NT2/D1 (cell line): ENCODE results near the gene N4BP2.
"Not testable (repeated sequence)": the region's sequence is repeated elsewhere in the genome, so short reads cannot be mapped to it uniquely, and the experiment has no call there.

Experiments
- DNase-seq: peaks from one replicate; pipeline ENCODE4 v3.0.0-alpha.2; 2011; ENCODE audit warnings: low read depth, low spot score
- H3K27me3 ChIP-seq: 2 replicates; pipeline ENCODE4 v1.6.0; 2011; ENCODE audit warnings: mild to moderate bottlenecking; ENCODE audit not compliant: insufficient read length, insufficient read depth
- H3K36me3 ChIP-seq: 2 replicates; pipeline ENCODE4 v1.6.1; 2011; ENCODE audit warnings: mild to moderate bottlenecking, low read length, mixed read lengths; ENCODE audit not compliant: insufficient read depth, insufficient read length
- H3K4me1 ChIP-seq: 2 replicates; pipeline ENCODE4 v1.5.1; 2011; ENCODE audit not compliant: insufficient read depth, insufficient read length
- H3K4me3 ChIP-seq: 2 replicates; pipeline ENCODE4 v1.5.1; 2011; ENCODE audit warnings: low read depth; ENCODE audit not compliant: insufficient read length
- H3K9ac ChIP-seq: 2 replicates; pipeline ENCODE4 v1.6.0; 2011; ENCODE audit warnings: low read depth; ENCODE audit not compliant: insufficient read length
- H3K9me3 ChIP-seq: 2 replicates; pipeline ENCODE4 v1.5.1; 2011; ENCODE audit warnings: mild to moderate bottlenecking, low read length; ENCODE audit not compliant: insufficient read depth
- SUZ12 ChIP-seq: IDR thresholded peaks from 2 replicates; pipeline ENCODE4 v1.6.1; 2011; ENCODE audit not compliant: insufficient read length, insufficient read depth; ENCODE audit errors: extremely low read depth
- YY1 ChIP-seq: IDR thresholded peaks from 2 replicates; pipeline ENCODE4 v1.6.1; 2011; ENCODE audit not compliant: insufficient read length, insufficient read depth
- ZNF274 ChIP-seq: IDR thresholded peaks from 2 replicates; pipeline ENCODE4 v1.6.1; 2011; ENCODE audit warnings: mild to moderate bottlenecking, low read depth, low read length

N4BP2 gene

DNA sequence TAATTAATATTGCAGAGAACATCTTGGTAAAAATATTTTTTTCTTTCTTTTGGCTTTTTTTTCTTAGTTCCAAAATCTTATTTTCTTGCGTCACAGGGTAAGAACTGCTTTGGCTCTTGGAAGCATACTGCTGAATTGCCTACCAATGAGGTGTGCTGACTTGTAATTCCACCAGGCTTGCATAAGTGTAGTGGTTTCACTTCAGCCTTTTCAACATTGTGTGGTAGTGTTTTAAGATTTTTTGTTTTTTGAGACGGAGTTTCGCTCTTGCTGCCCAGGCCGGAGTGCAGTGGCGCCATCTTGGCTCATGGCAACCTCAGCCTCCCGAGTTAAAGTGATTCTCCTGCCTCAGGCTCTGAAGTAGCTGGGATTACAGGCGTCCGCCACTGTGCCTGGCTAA lies 42.4 kb downstream of the N4BP2 start:
- Histone ChIP-seq H3K4me1 (no peaks in the 10 kb centered on the region), H3K36me3 (peaks cover 14% of the 10 kb centered on the region), H3K4me3 (no peak overlapping the region), H3K27me3 (no peaks in the 10 kb centered on the region), H3K9me3 (no peaks in the 10 kb centered on the region), H3K9ac (no peak overlapping the region)
- DNase-seq, result no peak
- TF ChIP-seq YY1 (no peak), SUZ12 (no peak), ZNF274 (no peak)

DNA sequence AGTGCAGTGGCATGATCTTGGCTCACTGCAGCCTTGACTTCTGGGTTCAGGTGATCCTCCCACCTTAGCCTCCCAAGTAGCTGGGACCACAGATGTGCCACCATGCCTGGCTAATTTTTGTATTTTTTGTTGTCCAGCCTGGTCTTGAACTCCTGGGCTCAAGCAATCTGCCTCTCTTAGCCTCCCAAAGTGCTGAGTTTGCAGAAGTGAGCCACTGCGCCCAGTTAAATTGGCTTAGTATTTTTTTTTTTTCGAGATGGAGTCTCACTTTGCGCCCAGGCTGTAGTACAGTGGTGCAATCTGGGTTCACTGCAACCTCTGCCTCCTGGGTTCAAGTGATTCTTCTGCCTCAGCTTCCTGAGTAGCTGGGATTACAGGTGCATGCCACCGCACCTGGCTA lies 50.5 kb downstream of the N4BP2 start:
- not testable (repeated sequence) for DNase-seq, H3K9ac ChIP-seq, H3K9me3 ChIP-seq, H3K4me1 ChIP-seq, H3K4me3 ChIP-seq, H3K27me3 ChIP-seq
- H3K36me3 ChIP-seq, result peaks cover 14% of the 10 kb centered on the region

DNA sequence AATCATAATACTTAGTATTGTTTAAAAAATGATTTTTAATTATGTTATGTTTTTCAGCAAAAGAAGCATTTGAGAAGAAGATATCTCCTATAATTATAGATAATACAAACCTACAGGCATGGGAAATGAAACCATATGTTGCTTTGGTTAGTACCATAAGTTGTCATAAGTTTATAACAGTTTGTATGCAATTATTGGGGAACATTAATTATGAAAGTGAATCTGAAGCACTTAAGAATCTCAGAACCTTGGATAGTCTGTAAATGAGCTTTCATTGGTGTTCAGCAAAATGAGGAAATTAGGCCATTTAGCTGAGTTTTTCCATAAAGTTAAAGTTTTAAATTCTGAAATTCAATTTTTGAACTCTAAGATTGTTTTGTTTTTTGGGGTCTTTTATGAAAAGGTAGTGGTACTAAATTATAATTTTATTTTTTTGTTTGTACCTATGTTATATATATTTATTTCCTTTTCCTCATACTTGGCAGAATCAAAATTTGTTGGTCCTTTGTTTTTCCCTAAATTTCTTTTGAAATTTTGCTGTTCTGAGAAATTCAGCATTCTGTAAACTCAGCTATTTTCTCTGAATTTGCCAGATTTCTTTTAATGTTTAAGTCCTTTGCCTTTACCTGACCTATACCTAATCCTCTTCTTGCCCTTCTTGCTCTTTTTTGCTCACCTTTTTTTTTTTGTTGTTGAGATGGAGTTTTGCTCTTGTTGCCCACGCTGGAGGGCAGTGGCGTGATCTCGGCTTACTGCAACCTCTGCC lies 55.6 kb downstream of the N4BP2 start:
- no peak overlapping the region for H3K9ac ChIP-seq
- no peak for DNase-seq
- peaks cover 3% of the 10 kb centered on the region for H3K36me3 ChIP-seq
- H3K4me1 ChIP-seq, result no peaks in the 10 kb centered on the region
- H3K4me3 ChIP-seq, result no peak overlapping the region
- H3K27me3 ChIP-seq, result no peaks in the 10 kb centered on the region
- no peaks in the 10 kb centered on the region for H3K9me3 ChIP-seq
- no peak for TF ChIP-seq SUZ12
- TF ChIP-seq YY1, result no peak
- no peak for TF ChIP-seq ZNF274

DNA sequence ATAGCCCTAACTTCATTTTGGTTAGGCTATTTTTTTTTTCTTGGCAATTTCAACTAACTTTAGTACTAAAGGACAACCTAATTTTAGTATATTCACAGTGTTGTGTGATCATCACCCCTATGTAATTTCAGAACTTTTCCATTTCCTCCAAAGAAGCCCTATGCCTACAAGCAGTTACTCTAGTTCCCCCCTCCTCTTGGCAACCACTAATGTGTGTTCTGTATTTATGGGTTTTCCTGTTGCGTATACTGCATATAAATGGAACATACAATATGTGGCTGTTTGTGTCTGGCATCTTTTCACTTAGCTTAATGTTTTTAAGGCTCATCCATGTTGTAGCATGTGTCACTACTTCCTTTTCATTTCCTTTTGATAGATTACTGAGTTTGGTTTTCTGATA lies 57.6 kb downstream of the N4BP2 start:
- Histone ChIP-seq H3K9me3 (no peaks in the 10 kb centered on the region), H3K27me3 (no peaks in the 10 kb centered on the region), H3K4me3 (no peak overlapping the region), H3K9ac (no peak overlapping the region), H3K4me1 (no peaks in the 10 kb centered on the region), H3K36me3 (peaks cover 5% of the 10 kb centered on the region)
- no peak for DNase-seq
- TF ChIP-seq ZNF274, result no peak
- TF ChIP-seq SUZ12, result no peak
- TF ChIP-seq YY1, result no peak

DNA sequence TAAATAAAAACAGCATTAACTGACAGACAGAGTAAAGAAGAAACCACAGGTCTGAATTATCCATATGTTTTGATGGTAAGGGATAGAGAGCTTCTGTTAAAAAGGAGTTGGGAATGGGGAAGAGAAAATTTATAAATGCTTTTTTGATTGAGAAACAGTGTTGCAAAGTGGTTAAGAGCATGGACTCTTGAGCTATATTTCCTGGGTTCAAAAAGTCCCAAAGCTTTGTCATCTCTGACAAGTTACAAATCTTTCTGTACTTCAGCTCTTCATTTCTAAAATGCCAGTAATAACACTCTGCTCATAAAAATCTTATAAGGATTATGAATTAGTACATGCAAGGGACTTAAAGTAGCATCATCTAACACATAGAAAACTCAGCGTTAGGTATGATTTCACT lies 62.2 kb downstream of the N4BP2 start:
- Histone ChIP-seq H3K36me3 (peaks cover 7% of the 10 kb centered on the region), H3K9ac (no peak overlapping the region)

DNA sequence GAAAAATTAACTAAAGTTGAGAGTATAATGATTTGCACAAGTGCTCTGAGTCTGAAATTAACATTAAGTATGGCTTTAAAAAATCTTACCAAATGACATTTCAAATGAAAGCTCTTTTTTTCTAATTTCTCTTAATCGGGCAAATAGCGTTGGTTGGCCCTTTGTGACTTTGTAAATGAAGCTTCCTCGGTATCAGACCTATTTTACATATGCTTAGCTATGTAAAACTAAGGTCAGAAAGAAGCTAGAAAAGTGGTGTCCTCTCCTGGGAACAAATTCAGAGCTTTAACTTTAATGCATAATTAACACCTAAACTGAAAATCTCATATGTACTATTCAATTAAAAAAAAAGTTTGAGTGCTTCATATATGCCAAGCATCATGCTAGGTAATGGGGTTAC lies 62.7 kb downstream of the N4BP2 start:
- H3K36me3 ChIP-seq, result peaks cover 7% of the 10 kb centered on the region
- no peak for DNase-seq
- no peaks in the 10 kb centered on the region for H3K9me3 ChIP-seq
- TF ChIP-seq SUZ12 (no peak), YY1 (no peak), ZNF274 (no peak)
- no peaks in the 10 kb centered on the region for H3K4me1 ChIP-seq
- no peak overlapping the region for H3K9ac ChIP-seq
- no peaks in the 10 kb centered on the region for H3K27me3 ChIP-seq
- no peak overlapping the region for H3K4me3 ChIP-seq

More for the DNA sequence above, 62.2 kb downstream of the N4BP2 start:
- no peak for DNase-seq
- Histone ChIP-seq H3K9me3 (no peaks in the 10 kb centered on the region), H3K4me3 (no peak overlapping the region), H3K27me3 (no peaks in the 10 kb centered on the region), H3K4me1 (no peaks in the 10 kb centered on the region)
- TF ChIP-seq SUZ12, result no peak
- no peak for TF ChIP-seq YY1
- TF ChIP-seq ZNF274, result no peak

DNA sequence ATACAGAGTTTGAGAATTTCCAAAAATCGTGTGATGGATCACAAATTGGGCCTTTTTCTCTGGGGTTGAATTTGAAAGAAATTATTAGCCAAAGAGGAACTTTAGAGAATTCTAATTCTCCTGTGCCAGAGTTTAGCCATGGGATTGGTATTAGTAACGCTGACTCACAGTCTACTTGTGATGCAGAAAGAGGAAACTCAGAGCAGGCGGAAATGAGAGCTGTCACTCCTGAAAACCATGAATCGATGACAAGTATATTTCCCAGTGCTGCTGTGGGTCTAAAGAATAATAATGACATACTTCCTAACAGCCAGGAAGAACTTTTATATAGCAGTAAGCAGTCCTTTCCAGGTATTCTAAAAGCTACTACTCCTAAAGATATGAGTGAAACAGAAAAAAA lies 64.9 kb downstream of the N4BP2 start:
- H3K4me1 ChIP-seq, result no peaks in the 10 kb centered on the region
- DNase-seq, result no peak
- H3K4me3 ChIP-seq, result no peak overlapping the region
- H3K9me3 ChIP-seq, result no peaks in the 10 kb centered on the region
- no peaks in the 10 kb centered on the region for H3K27me3 ChIP-seq
- TF ChIP-seq ZNF274 (no peak), SUZ12 (no peak), YY1 (no peak)
- H3K9ac ChIP-seq, result no peak overlapping the region
- peaks cover 12% of the 10 kb centered on the region for H3K36me3 ChIP-seq

DNA sequence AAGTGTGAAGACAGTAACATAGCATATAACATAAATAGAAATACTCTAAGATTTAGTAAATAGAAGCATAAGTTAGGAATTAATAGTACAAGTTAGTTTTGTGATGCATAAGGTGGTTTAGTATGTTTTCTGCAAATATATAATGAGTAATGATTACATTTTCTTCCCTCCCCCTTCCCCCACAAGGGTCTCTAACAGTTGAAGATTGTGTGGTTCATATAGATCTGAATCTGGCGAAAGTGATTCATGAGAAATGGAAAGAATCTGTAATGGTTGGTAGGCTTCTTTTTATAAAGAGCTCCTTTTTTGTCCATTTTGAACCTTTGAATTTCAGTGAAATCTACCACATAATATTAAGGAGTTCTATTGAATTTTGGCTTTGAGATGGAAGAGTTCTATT lies 66.3 kb downstream of the N4BP2 start:
- Histone ChIP-seq H3K27me3 (no peaks in the 10 kb centered on the region), H3K4me3 (no peak overlapping the region), H3K9me3 (no peaks in the 10 kb centered on the region), H3K36me3 (peaks cover 9% of the 10 kb centered on the region), H3K4me1 (no peaks in the 10 kb centered on the region), H3K9ac (no peak overlapping the region)
- no peak for TF ChIP-seq ZNF274
- no peak for TF ChIP-seq SUZ12
- no peak for TF ChIP-seq YY1
- no peak for DNase-seq
